Panc1 (cell line): Measurements from ENCODE around the gene NAPSA. TPM values are rescaled to one million over a fixed set of nuclear protein-coding genes. Genes with fewer than 3 reads are reported as not detected.

Source experiments
- ATAC-seq: fragments of 200-7000 bp; cut with Tn5 transposase; 2 replicates; pipeline ENCODE4 v1.9.1; 2020; ENCODE audit warnings: mild to moderate bottlenecking, moderate library complexity
- BruUV-seq: library from RNA; stranded (reverse); fragments of 400-500 nt; replicated peaks from 2 replicates; lab custom pipeline; 2021; lab: Mats Ljungman, UMichigan
- CTCF ChIA-PET: fragments of 300-600 bp; sonication (Branson Sonifier 250); formaldehyde crosslinking; loops from one replicate; lab custom pipeline; 2022; ENCODE audit warnings: antibody characterized with exemption; lab: Charles Lee
- POLR2A ChIA-PET: fragments of 300-600 bp; sonication (Branson Sonifier 250); formaldehyde crosslinking; loops from one replicate; lab custom pipeline; 2022; ENCODE audit warnings: antibody characterized with exemption; lab: Charles Lee
- DNase-seq: peaks from one replicate; pipeline ENCODE4 v3.0.0-alpha.2; 2010; ENCODE audit warnings: low read depth, low spot score
- H3K27ac ChIP-seq: 2 replicates; pipeline ENCODE4 v1.5.1; 2011; ENCODE audit warnings: mild to moderate bottlenecking, low read length, inconsistent platforms
- H3K27me3 ChIP-seq: fragments of 200-500 bp; sonication (Bioruptor generic); 2 replicates; pipeline ENCODE4 v1.6.0; 2014; ENCODE audit warnings: low read length, inconsistent platforms; ENCODE audit not compliant: control insufficient read depth, insufficient read depth
- H3K36me3 ChIP-seq: fragments of 200-500 bp; sonication (Bioruptor generic); 2 replicates; pipeline ENCODE4 v1.5.1; 2014; ENCODE audit warnings: inconsistent platforms, mild to moderate bottlenecking, low read length, moderate library complexity; ENCODE audit not compliant: control insufficient read depth, insufficient read depth
- H3K4me1 ChIP-seq: 2 replicates; pipeline ENCODE4 v1.5.1; 2011; ENCODE audit warnings: inconsistent platforms, mild to moderate bottlenecking, low read length, moderate library complexity; ENCODE audit not compliant: control insufficient read depth, insufficient read depth
- H3K4me3 ChIP-seq, 2 experiments: 2 replicates each; pipeline ENCODE4 v1.5.1; 2011 to 2012; ENCODE audit warnings: low read depth in 2 of 2, low read length in 2 of 2, mild to moderate bottlenecking in 2 of 2, inconsistent platforms in 1 of 2, moderate library complexity in 1 of 2
- H3K9me3 ChIP-seq: fragments of 200-500 bp; sonication (Bioruptor generic); 2 replicates; pipeline ENCODE4 v1.5.1; 2014; ENCODE audit warnings: low read depth, mild to moderate bottlenecking, inconsistent platforms, low read length, moderate library complexity; ENCODE audit not compliant: control insufficient read depth, insufficient read depth
- CTCF ChIP-seq: fragments of 450-650 bp; IDR thresholded peaks from 2 replicates; pipeline ENCODE4 v1.5.1; 2017; ENCODE audit warnings: mild to moderate bottlenecking
- POLR2AphosphoS5 ChIP-seq: IDR thresholded peaks from 2 replicates; pipeline ENCODE4 v1.6.1; 2012; ENCODE audit warnings: mild to moderate bottlenecking, low read depth, low read length, moderate library complexity
- SIN3A ChIP-seq: IDR thresholded peaks from 2 replicates; pipeline ENCODE4 v1.6.1; 2012; ENCODE audit warnings: low read depth, mild to moderate bottlenecking, low read length, moderate library complexity, borderline replicate concordance; ENCODE audit not compliant: insufficient read depth
- TCF7L2 ChIP-seq: IDR thresholded peaks from 2 replicates; pipeline ENCODE4 v1.6.1; 2011; ENCODE audit warnings: mild to moderate bottlenecking, low read depth, low read length, inconsistent platforms
- in situ Hi-C: cut with HindIII; loops from 2 replicates; pipeline ENCODE4 v1.10.0; 2016; ENCODE audit warnings: low sequenced_read_pairs, low pct_unique_long_range_greater_than_20kb
- intact Hi-C: fragments of 100-400 bp; cut with micrococcal nuclease; formaldehyde crosslinking; loops from one replicate; pipeline ENCODE4 v1.10.0; 2022; ENCODE audit not compliant: unreplicated experiment
- total RNA-seq: library from RNA; stranded (reverse); gene quantifications from one replicate; pipeline ENCODE4 v1.2.1, GENCODE V29; 2021; ENCODE audit not compliant: unreplicated experiment
- TF ChIP-seq, protein P1 (sequence below), 2 experiments: IDR thresholded peaks; 2 replicates each; pipeline ENCODE4 v1.6.1; 2011 to 2012; ENCODE audit warnings: low read depth in 2 of 2, control low read depth in 1 of 2, low read length in 1 of 2, mild to moderate bottlenecking in 1 of 2, moderate library complexity in 1 of 2; ENCODE audit not compliant: insufficient read depth in 1 of 2

NAPSA gene
- total RNA-seq, 1 experiment from 2014 or later: 2.5 TPM

GRCh38 chr19:50413096-50413495 is 47.7 kb upstream of the NAPSA start:
- Histone ChIP-seq H3K36me3 (no peaks in the 10 kb centered on the region), H3K4me3 (no peak overlapping the region), H3K9me3 (no peaks in the 10 kb centered on the region), H3K27me3 (no peaks in the 10 kb centered on the region), H3K27ac (no peak overlapping the region), H3K4me1 (no peaks in the 10 kb centered on the region)
- DNase-seq: no peak
- in situ Hi-C loops (no loop called here), intact Hi-C loops (no loop called here)
- no peak for ATAC-seq
- TF ChIP-seq CTCF: no peak
- TF ChIP-seq, protein P1, sequence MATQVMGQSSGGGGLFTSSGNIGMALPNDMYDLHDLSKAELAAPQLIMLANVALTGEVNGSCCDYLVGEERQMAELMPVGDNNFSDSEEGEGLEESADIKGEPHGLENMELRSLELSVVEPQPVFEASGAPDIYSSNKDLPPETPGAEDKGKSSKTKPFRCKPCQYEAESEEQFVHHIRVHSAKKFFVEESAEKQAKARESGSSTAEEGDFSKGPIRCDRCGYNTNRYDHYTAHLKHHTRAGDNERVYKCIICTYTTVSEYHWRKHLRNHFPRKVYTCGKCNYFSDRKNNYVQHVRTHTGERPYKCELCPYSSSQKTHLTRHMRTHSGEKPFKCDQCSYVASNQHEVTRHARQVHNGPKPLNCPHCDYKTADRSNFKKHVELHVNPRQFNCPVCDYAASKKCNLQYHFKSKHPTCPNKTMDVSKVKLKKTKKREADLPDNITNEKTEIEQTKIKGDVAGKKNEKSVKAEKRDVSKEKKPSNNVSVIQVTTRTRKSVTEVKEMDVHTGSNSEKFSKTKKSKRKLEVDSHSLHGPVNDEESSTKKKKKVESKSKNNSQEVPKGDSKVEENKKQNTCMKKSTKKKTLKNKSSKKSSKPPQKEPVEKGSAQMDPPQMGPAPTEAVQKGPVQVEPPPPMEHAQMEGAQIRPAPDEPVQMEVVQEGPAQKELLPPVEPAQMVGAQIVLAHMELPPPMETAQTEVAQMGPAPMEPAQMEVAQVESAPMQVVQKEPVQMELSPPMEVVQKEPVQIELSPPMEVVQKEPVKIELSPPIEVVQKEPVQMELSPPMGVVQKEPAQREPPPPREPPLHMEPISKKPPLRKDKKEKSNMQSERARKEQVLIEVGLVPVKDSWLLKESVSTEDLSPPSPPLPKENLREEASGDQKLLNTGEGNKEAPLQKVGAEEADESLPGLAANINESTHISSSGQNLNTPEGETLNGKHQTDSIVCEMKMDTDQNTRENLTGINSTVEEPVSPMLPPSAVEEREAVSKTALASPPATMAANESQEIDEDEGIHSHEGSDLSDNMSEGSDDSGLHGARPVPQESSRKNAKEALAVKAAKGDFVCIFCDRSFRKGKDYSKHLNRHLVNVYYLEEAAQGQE (IDR thresholded peaks at IDR 0.05; ENCODE audit: insufficient read depth in 1 of 2, low read depth in 2 of 2, low read length in 1 of 2): no peak
- TF ChIP-seq TCF7L2: no peak
- no peak for TF ChIP-seq POLR2AphosphoS5
- no peak for TF ChIP-seq SIN3A
- CTCF ChIA-PET: no interaction called here
- POLR2A ChIA-PET: no interaction called here
- BruUV-seq: no TSS peak

DNA sequence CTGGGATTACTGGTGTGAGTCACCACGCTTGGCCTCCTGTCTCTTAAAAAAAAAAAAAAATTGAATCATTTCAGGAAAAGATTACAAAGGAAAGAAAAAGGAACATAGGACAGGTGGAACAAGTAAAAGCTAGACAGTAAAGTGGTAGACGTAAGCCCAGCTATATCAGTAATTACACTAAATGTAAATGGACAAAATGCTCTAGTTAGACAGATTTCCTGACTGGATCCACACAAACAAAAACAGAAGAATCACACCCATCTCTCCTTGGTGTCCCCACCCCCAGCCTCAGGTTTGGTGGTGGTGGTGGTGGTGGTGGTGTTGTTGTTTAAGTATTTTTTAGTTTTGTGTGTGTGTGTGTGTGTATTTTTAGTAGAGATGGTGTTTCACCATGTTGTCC is 47.0 kb upstream of the NAPSA start:
- no peak overlapping the region for H3K27ac ChIP-seq
- no peaks in the 10 kb centered on the region for H3K27me3 ChIP-seq
- BruUV-seq: no TSS peak
- H3K4me3 ChIP-seq: no peak overlapping the region
- no peak for DNase-seq
- H3K36me3 ChIP-seq: no peaks in the 10 kb centered on the region
- no peak for TF ChIP-seq POLR2AphosphoS5
- TF ChIP-seq, protein P1 (IDR thresholded peaks at IDR 0.05; ENCODE audit: insufficient read depth in 1 of 2, low read depth in 2 of 2, low read length in 1 of 2): no peak
- no peak for TF ChIP-seq CTCF
- in situ Hi-C loops: no loop called here
- ATAC-seq: no peak
- no peaks in the 10 kb centered on the region for H3K4me1 ChIP-seq
- no peaks in the 10 kb centered on the region for H3K9me3 ChIP-seq
- CTCF ChIA-PET: no interaction called here
- intact Hi-C loops: no loop called here
- POLR2A ChIA-PET: no interaction called here
